ENCODE data around the gene SLC6A18. TPM values are rescaled to one million over a fixed set of nuclear protein-coding genes. Genes with fewer than 3 reads are reported as not detected.
"Not testable (repeated sequence)": the region's sequence is repeated elsewhere in the genome, so short reads cannot be mapped to it uniquely, and the experiment has no call there.

The SLC6A18 gene
- total RNA-seq, 4 donors from 2014 or later: not detected

- H3K4me3 ChIP-seq: no peak overlapping the region
- DNase-seq: no peak
- H3K27me3 ChIP-seq: no peaks in the 10 kb centered on the region
- intact Hi-C loops (cut with DNase I): no loop called here
- no peaks in the 10 kb centered on the region for H3K36me3 ChIP-seq
- H3K9me3 ChIP-seq: no peaks in the 10 kb centered on the region
- no peak overlapping the region for H3K27ac ChIP-seq
- TF ChIP-seq CTCF (IDR thresholded peaks at IDR 0.05): no peak
- no peak for TF ChIP-seq POLR2A (IDR thresholded peaks at IDR 0.05)
- H3K4me1 ChIP-seq: no peaks in the 10 kb centered on the region
- 94 to 100% methylated on average over 3 to 15 of the region's 20 CpGs for WGBS, 2 donors
Measured at GRCh38 chr5:1273745-1274144, 48.6 kb downstream of the SLC6A18 start.

GRCh38 chr5:1274471-1274870 is 49.3 kb downstream of the SLC6A18 start:
- Histone ChIP-seq H3K4me1 (no peaks in the 10 kb centered on the region), H3K4me3 (no peak overlapping the region), H3K27ac (no peak overlapping the region), H3K27me3 (no peaks in the 10 kb centered on the region), H3K9me3 (no peaks in the 10 kb centered on the region), H3K36me3 (no peaks in the 10 kb centered on the region)
- DNase-seq: no peak
- TF ChIP-seq CTCF (IDR thresholded peaks at IDR 0.05) (no peak), POLR2A (IDR thresholded peaks at IDR 0.05) (no peak)
- 74 to 85% methylated on average over 5 to 7 of the region's 16 CpGs for WGBS, 2 donors
- intact Hi-C loops (cut with DNase I): no loop called here

- WGBS, 2 donors: 61 to 69% methylated on average over 10 of the region's 10 CpGs
- H3K36me3 ChIP-seq; H3K27ac ChIP-seq; H3K4me3 ChIP-seq; H3K27me3 ChIP-seq; DNase-seq; intact Hi-C loops (cut with DNase I); H3K4me1 ChIP-seq; H3K9me3 ChIP-seq: not testable (repeated sequence)
Measured at GRCh38 chr5:1275397-1276391, 50.5 kb downstream of the SLC6A18 start.

DNA sequence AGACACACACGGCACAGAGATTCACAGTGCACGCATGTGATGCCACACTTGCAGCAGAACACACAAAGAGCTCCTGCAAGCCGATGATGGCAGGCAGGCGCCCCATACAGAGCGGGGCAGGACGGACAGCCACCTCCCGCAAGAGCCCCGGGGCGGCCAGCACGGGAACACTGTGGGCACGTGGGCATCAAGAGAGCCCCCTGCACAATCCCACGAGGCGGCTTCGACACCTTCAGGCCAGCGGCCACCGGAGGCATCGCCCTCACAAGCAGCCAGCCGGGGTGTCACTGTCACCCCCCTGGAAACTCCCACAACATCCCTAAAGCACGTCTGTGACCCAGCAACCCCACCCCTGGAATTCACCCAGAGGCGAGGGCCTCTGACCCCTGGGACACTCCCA is 51.7 kb downstream of the SLC6A18 start:
- Histone ChIP-seq H3K4me3 (no peak overlapping the region), H3K4me1 (peaks cover 0 to 4% (median 0%) of the 10 kb centered on the region in 3 donors), H3K36me3 (no peaks in the 10 kb centered on the region), H3K27me3 (no peaks in the 10 kb centered on the region), H3K9me3 (no peaks in the 10 kb centered on the region), H3K27ac (no peak overlapping the region)
- DNase-seq: no peak
- no peak for TF ChIP-seq CTCF (IDR thresholded peaks at IDR 0.05)
- TF ChIP-seq POLR2A (IDR thresholded peaks at IDR 0.05): no peak
- 86 to 92% methylated on average over 2 of the region's 20 CpGs for WGBS, 2 donors
- intact Hi-C loops (cut with DNase I): no loop called here

GRCh38 chr5:1277331-1277730 is 52.1 kb downstream of the SLC6A18 start:
- Histone ChIP-seq H3K9me3 (no peaks in the 10 kb centered on the region), H3K27me3 (no peaks in the 10 kb centered on the region), H3K27ac (no peak overlapping the region), H3K4me1 (peaks cover 0 to 8% (median 0%) of the 10 kb centered on the region in 3 donors), H3K4me3 (no peak overlapping the region), H3K36me3 (no peaks in the 10 kb centered on the region)
- 82 to 95% methylated on average over 4 to 11 of the region's 21 CpGs for WGBS, 2 donors
- TF ChIP-seq CTCF (IDR thresholded peaks at IDR 0.05): no peak
- TF ChIP-seq POLR2A (IDR thresholded peaks at IDR 0.05): no peak
- DNase-seq: no peak
- intact Hi-C loops (cut with DNase I): no loop called here

Measured in esophagus squamous epithelium (tissue), 5 donors.